ENCODE measurements around the gene PSMB1. TPM values are rescaled to one million over a fixed set of nuclear protein-coding genes. Genes with fewer than 3 reads are reported as not detected.

PSMB1 gene
- total RNA-seq (100 to 1,000 TPM in 1 of 5 experiments, 10 to 100 TPM in 4; 71.1 to 183 (median 83.0) TPM), polyA plus RNA-seq (100 to 1,000 TPM; 436 to 529 TPM), total RNA-seq (56.5 reads per million, percentile 74 among the genes with 10 or more reads in this experiment)

GRCh38 chr6:170552765-170553533, at the start of gene PSMB1:
Gene PSMB1 (minus strand): TSS chr6:170553307. CDS start chr6:170553242, 65 bp downstream.
- H3K4me3 Mint-ChIP-seq: no peak within 1 kb of the TSS
- peaks cover 0 to 14% (median 12%) of the 10 kb centered on the region in 5 donors for H3K36me3 Mint-ChIP-seq
- Histone ChIP-seq H3K4me1 (ENCODE audit: control insufficient read depth in 2 of 2, insufficient read depth in 2 of 2, low read length in 2 of 2) (peaks cover 40% of the 10 kb centered on the region in 2 donors), H3K27ac (ENCODE audit: low read depth, low read length) (peak within 1 kb of the TSS; percentile 93), H3K9me3 (ENCODE audit: control insufficient read depth in 2 of 3, low read length in 3 of 3) (no peaks in the 10 kb centered on the region), H3K36me3 (ENCODE audit: control insufficient read depth in 2 of 3, insufficient read depth in 3 of 3, low read length in 3 of 3) (peaks cover 0 to 34% (median 9%) of the 10 kb centered on the region in 3 experiments), H3K4me3 (ENCODE audit: low read length) (peak within 1 kb of the TSS; percentile 91), H3K27me3 (ENCODE audit: control insufficient read depth in 2 of 2, insufficient read depth in 2 of 2, low read length in 2 of 2) (no peaks in the 10 kb centered on the region)
- ATAC-seq (peak; percentile 45), DNase-seq (peak; percentile 57 to 77 (median 67))
- peaks cover 4 to 45% (median 18%) of the 10 kb centered on the region in 7 donors for H3K4me1 Mint-ChIP-seq
- intact Hi-C loops (cut with micrococcal nuclease): loop anchor here (1.0 to 5.0 kb wide), 5 partner anchors 8 to 1341 kb away; partner anchors contain the start of gene DLL1 (in 1 of the 2)
- H3K9me3 Mint-ChIP-seq: no peaks in the 10 kb centered on the region
- no peak within 1 kb of the TSS for H3K27ac Mint-ChIP-seq
- CTCF ChIA-PET: interaction anchor here (1.1 to 1.3 kb wide), 2 partner anchors 31 to 1656 kb away, joined by 3 to 4 read pairs; no protein-coding TSS in a partner anchor
- POLR2A ChIA-PET: interaction anchor here (0.7 to 4.0 kb wide), 15 partner anchors 7 to 850 kb away, joined by 3 to 48 read pairs (median 7); partner anchors contain the start of genes C6orf120, DYNLT2, ERMARD and PDCD2
- H3K27me3 Mint-ChIP-seq: no peaks in the 10 kb centered on the region

- peaks cover 9 to 50% (median 31%) of the 10 kb centered on the region in 5 donors for H3K27me3 Mint-ChIP-seq
- no peaks in the 10 kb centered on the region for H3K4me1 Mint-ChIP-seq
- intact Hi-C loops (cut with micrococcal nuclease): no loop called here
Observed at GRCh38 chr6:170597278-170597677, 44.2 kb upstream of the PSMB1 start.

GRCh38 chr6:170596426-170596825, 43.3 kb upstream of the PSMB1 start:
- H3K27ac ChIP-seq (ENCODE audit: low read depth, low read length): no peak overlapping the region
- Mint-ChIP-seq H3K27me3 (peaks cover 9 to 50% (median 34%) of the 10 kb centered on the region in 5 donors), H3K27ac (no peak overlapping the region), H3K4me3 (no peak overlapping the region), H3K4me1 (no peaks in the 10 kb centered on the region), H3K36me3 (peaks cover 0 to 15% (median 4%) of the 10 kb centered on the region in 5 donors), H3K9me3 (peaks cover 3 to 34% (median 21%) of the 10 kb centered on the region in 11 donors)
- no peaks in the 10 kb centered on the region for H3K27me3 ChIP-seq (ENCODE audit: control insufficient read depth in 2 of 2, insufficient read depth in 2 of 2, low read length in 2 of 2)
- no peaks in the 10 kb centered on the region for H3K4me1 ChIP-seq (ENCODE audit: control insufficient read depth in 2 of 2, insufficient read depth in 2 of 2, low read length in 2 of 2)
- H3K36me3 ChIP-seq (ENCODE audit: control insufficient read depth in 2 of 3, insufficient read depth in 3 of 3, low read length in 3 of 3): no peaks in the 10 kb centered on the region
- H3K4me3 ChIP-seq (ENCODE audit: low read length): no peak overlapping the region
- no peak for ATAC-seq
- no peak for DNase-seq
- H3K9me3 ChIP-seq (ENCODE audit: control insufficient read depth in 2 of 3, low read length in 3 of 3): peaks cover 0 to 11% (median 0%) of the 10 kb centered on the region in 3 experiments
- POLR2A ChIA-PET: no interaction called here
- CTCF ChIA-PET: no interaction called here
- intact Hi-C loops (cut with micrococcal nuclease): no loop called here

More at GRCh38 chr6:170597278-170597677, 44.2 kb upstream of the PSMB1 start:
- Mint-ChIP-seq H3K4me3 (no peak overlapping the region), H3K9me3 (peaks cover 3 to 25% (median 13%) of the 10 kb centered on the region in 11 donors), H3K27ac (no peak overlapping the region), H3K36me3 (peaks cover 0 to 13% (median 4%) of the 10 kb centered on the region in 5 donors)
- no peak for DNase-seq
- peaks cover 0 to 9% (median 0%) of the 10 kb centered on the region in 3 experiments for H3K9me3 ChIP-seq (ENCODE audit: control insufficient read depth in 2 of 3, low read length in 3 of 3)
- H3K36me3 ChIP-seq (ENCODE audit: control insufficient read depth in 2 of 3, insufficient read depth in 3 of 3, low read length in 3 of 3): no peaks in the 10 kb centered on the region
- no peaks in the 10 kb centered on the region for H3K4me1 ChIP-seq (ENCODE audit: control insufficient read depth in 2 of 2, insufficient read depth in 2 of 2, low read length in 2 of 2)
- ChIA-PET POLR2A (no interaction called here), CTCF (no interaction called here)
- H3K27me3 ChIP-seq (ENCODE audit: control insufficient read depth in 2 of 2, insufficient read depth in 2 of 2, low read length in 2 of 2): no peaks in the 10 kb centered on the region
- ATAC-seq: no peak
- H3K27ac ChIP-seq (ENCODE audit: low read depth, low read length): no peak overlapping the region
- no peak overlapping the region for H3K4me3 ChIP-seq (ENCODE audit: low read length)

- Mint-ChIP-seq H3K4me1 (peaks cover 0 to 5% (median 0%) of the 10 kb centered on the region in 7 donors), H3K36me3 (peaks cover 0 to 28% (median 6%) of the 10 kb centered on the region in 5 donors), H3K27me3 (peaks cover 17 to 47% (median 27%) of the 10 kb centered on the region in 5 donors), H3K4me3 (no peak overlapping the region), H3K27ac (no peak overlapping the region), H3K9me3 (peaks cover 3 to 53% (median 32%) of the 10 kb centered on the region in 11 donors)
- POLR2A ChIA-PET: no interaction called here
- Histone ChIP-seq H3K27me3 (ENCODE audit: control insufficient read depth in 2 of 2, insufficient read depth in 2 of 2, low read length in 2 of 2) (no peaks in the 10 kb centered on the region), H3K9me3 (ENCODE audit: control insufficient read depth in 2 of 3, low read length in 3 of 3) (peaks cover 0 to 19% (median 3%) of the 10 kb centered on the region in 3 experiments), H3K4me1 (ENCODE audit: control insufficient read depth in 2 of 2, insufficient read depth in 2 of 2, low read length in 2 of 2) (no peaks in the 10 kb centered on the region), H3K27ac (ENCODE audit: low read depth, low read length) (no peak overlapping the region), H3K4me3 (ENCODE audit: low read length) (no peak overlapping the region), H3K36me3 (ENCODE audit: control insufficient read depth in 2 of 3, insufficient read depth in 3 of 3, low read length in 3 of 3) (no peaks in the 10 kb centered on the region)
- DNase-seq: no peak
- CTCF ChIA-PET: no interaction called here
- intact Hi-C loops (cut with micrococcal nuclease): no loop called here
- ATAC-seq: no peak
Observed at GRCh38 chr6:170590725-170591124, 37.6 kb upstream of the PSMB1 start.

- peaks cover 6 to 26% (median 7%) of the 10 kb centered on the region in 3 experiments for H3K36me3 ChIP-seq (ENCODE audit: control insufficient read depth in 2 of 3, insufficient read depth in 3 of 3, low read length in 3 of 3)
- peaks cover 0 to 5% (median 0%) of the 10 kb centered on the region in 11 donors for H3K9me3 Mint-ChIP-seq
- ChIA-PET POLR2A (interaction anchor here (0.5 to 3.6 kb wide), 8 partner anchors 10 to 1372 kb away, joined by 3 to 48 read pairs (median 4); partner anchors contain the start of genes C6orf120, PHF10, PSMB1 and TBP), CTCF (no interaction called here)
- peaks cover 14 to 42% (median 37%) of the 10 kb centered on the region in 7 donors for H3K4me1 Mint-ChIP-seq
- H3K27me3 Mint-ChIP-seq: peaks cover 0 to 8% (median 5%) of the 10 kb centered on the region in 5 donors
- ATAC-seq (no peak), DNase-seq (peak in 1 of 9 donors; percentile 4)
- H3K4me3 Mint-ChIP-seq: peak overlapping the region; percentile 96 to 100 (median 97)
- H3K27ac ChIP-seq (ENCODE audit: low read depth, low read length): peak overlapping the region; percentile 88
- H3K9me3 ChIP-seq (ENCODE audit: control insufficient read depth in 2 of 3, low read length in 3 of 3): no peaks in the 10 kb centered on the region
- peak overlapping the region; percentile 89 for H3K4me3 ChIP-seq (ENCODE audit: low read length)
- H3K36me3 Mint-ChIP-seq: peaks cover 0 to 25% (median 13%) of the 10 kb centered on the region in 5 donors
- peak overlapping the region; percentile 93 to 99 (median 96) for H3K27ac Mint-ChIP-seq
- H3K4me1 ChIP-seq (ENCODE audit: control insufficient read depth in 2 of 2, insufficient read depth in 2 of 2, low read length in 2 of 2): peaks cover 8 to 11% of the 10 kb centered on the region in 2 donors
- intact Hi-C loops (cut with micrococcal nuclease): loop anchor here (1.0 to 5.0 kb wide), 8 partner anchors 31 to 1701 kb away; partner anchors contain the start of genes C6orf120 (in 2 of the 2), FAM120B (in 2 of the 2), TBP (in 2 of the 2) and WDR27 (in 2 of the 2)
- H3K27me3 ChIP-seq (ENCODE audit: control insufficient read depth in 2 of 2, insufficient read depth in 2 of 2, low read length in 2 of 2): no peaks in the 10 kb centered on the region
Observed at GRCh38 chr6:170584954-170585498, 31.9 kb upstream of the PSMB1 start.
